GM12878 (cell line): ENCODE data around the gene NFATC3.

ENCODE experiments used
- CEBPB ChIP-seq, 2 experiments: fragments of 150-350 bp in 1 of 2; IDR thresholded peaks; 2 replicates each; pipeline ENCODE4 v1.6.1; 2012 to 2014; ENCODE audit warnings: low read depth in 2 of 2, low read length in 2 of 2, borderline replicate concordance in 1 of 2, inconsistent platforms in 1 of 2
- MXI1 ChIP-seq: fragments of 150-350 bp; IDR thresholded peaks from 2 replicates; pipeline ENCODE4 v1.6.1; 2011; ENCODE audit warnings: low read depth, mild to moderate bottlenecking, inconsistent platforms, low read length, improper control_type of control experiment
- POLR2A ChIP-seq: IDR thresholded peaks from 2 replicates; pipeline ENCODE4 v1.6.1; 2011; ENCODE audit warnings: low read depth, mild to moderate bottlenecking, low read length
- POLR2AphosphoS5 ChIP-seq: IDR thresholded peaks from 2 replicates; pipeline ENCODE4 v1.6.1; 2011; ENCODE audit warnings: mild to moderate bottlenecking, low read length, inconsistent platforms
- STAT3 ChIP-seq: IDR thresholded peaks from 2 replicates; pipeline ENCODE4 v1.6.1; 2011; ENCODE audit warnings: low read depth, low read length, improper control_type of control experiment
- TF ChIP-seq, protein P1 (sequence below): IDR thresholded peaks from 2 replicates; pipeline ENCODE4 v1.6.1; 2011; ENCODE audit warnings: low read depth, low read length, improper control_type of control experiment, borderline replicate concordance
- TF ChIP-seq, protein P2 (sequence below): IDR thresholded peaks from 2 replicates; pipeline ENCODE4 v1.6.1; 2012; ENCODE audit warnings: mild to moderate bottlenecking, low read depth, low read length
- TF ChIP-seq, protein P3 (sequence below): fragments of 450-650 bp; IDR thresholded peaks from 2 replicates; pipeline ENCODE4 v1.6.1; 2014; ENCODE audit warnings: mild to moderate bottlenecking

DNA sequence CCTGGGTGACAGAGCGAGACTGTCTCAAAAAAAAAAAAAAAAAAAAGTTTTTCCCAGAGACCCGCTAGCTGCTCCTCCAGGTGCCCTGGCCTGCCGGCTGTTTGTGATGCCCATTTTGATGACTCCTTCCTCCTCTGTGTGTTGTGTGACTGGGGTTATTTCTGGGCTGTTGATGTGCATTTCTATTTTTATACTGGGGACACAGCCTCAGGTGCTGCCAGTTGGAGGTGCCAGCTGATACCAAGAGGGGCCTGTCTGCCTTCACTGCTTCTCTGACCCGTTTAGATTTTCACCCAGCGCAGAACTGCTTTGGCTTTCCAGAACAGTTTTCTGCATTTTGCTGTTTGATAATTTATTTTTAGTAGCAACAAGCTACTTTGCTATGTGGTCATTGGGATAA lies 166.7 kb downstream of the NFATC3 start:
- TF ChIP-seq POLR2AphosphoS5, result no peak
- TF ChIP-seq POLR2A, result no peak
- TF ChIP-seq, protein P1, sequence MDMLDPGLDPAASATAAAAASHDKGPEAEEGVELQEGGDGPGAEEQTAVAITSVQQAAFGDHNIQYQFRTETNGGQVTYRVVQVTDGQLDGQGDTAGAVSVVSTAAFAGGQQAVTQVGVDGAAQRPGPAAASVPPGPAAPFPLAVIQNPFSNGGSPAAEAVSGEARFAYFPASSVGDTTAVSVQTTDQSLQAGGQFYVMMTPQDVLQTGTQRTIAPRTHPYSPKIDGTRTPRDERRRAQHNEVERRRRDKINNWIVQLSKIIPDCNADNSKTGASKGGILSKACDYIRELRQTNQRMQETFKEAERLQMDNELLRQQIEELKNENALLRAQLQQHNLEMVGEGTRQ, result no peak
- TF ChIP-seq CEBPB (IDR thresholded peaks at IDR 0.05; ENCODE audit: borderline replicate concordance in 1 of 2, low read depth in 2 of 2, low read length in 2 of 2), result no peak
- TF ChIP-seq MXI1, result no peak
- TF ChIP-seq, protein P2, sequence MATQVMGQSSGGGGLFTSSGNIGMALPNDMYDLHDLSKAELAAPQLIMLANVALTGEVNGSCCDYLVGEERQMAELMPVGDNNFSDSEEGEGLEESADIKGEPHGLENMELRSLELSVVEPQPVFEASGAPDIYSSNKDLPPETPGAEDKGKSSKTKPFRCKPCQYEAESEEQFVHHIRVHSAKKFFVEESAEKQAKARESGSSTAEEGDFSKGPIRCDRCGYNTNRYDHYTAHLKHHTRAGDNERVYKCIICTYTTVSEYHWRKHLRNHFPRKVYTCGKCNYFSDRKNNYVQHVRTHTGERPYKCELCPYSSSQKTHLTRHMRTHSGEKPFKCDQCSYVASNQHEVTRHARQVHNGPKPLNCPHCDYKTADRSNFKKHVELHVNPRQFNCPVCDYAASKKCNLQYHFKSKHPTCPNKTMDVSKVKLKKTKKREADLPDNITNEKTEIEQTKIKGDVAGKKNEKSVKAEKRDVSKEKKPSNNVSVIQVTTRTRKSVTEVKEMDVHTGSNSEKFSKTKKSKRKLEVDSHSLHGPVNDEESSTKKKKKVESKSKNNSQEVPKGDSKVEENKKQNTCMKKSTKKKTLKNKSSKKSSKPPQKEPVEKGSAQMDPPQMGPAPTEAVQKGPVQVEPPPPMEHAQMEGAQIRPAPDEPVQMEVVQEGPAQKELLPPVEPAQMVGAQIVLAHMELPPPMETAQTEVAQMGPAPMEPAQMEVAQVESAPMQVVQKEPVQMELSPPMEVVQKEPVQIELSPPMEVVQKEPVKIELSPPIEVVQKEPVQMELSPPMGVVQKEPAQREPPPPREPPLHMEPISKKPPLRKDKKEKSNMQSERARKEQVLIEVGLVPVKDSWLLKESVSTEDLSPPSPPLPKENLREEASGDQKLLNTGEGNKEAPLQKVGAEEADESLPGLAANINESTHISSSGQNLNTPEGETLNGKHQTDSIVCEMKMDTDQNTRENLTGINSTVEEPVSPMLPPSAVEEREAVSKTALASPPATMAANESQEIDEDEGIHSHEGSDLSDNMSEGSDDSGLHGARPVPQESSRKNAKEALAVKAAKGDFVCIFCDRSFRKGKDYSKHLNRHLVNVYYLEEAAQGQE, result no peak
- TF ChIP-seq, protein P3, sequence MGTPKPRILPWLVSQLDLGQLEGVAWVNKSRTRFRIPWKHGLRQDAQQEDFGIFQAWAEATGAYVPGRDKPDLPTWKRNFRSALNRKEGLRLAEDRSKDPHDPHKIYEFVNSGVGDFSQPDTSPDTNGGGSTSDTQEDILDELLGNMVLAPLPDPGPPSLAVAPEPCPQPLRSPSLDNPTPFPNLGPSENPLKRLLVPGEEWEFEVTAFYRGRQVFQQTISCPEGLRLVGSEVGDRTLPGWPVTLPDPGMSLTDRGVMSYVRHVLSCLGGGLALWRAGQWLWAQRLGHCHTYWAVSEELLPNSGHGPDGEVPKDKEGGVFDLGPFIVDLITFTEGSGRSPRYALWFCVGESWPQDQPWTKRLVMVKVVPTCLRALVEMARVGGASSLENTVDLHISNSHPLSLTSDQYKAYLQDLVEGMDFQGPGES, result no peak
- TF ChIP-seq STAT3, result no peak
